Stimulated activated CD8-positive, alpha-beta memory T cell treated with anti-CD3 and anti-CD28 coated beads, Interleukin-15, amount 100 ng/mL, for 4 hours (primary cell): ENCODE data around the gene ZFP3.
"Not testable (repeated sequence)": the region's sequence is repeated elsewhere in the genome, so short reads cannot be mapped to it uniquely, and the experiment has no call there.

Source experiments
- DNase-seq, 2 donors: peaks; one replicate each; pipeline ENCODE4 v3.0.0-alpha.2; 2020; ENCODE audit warnings: low read depth in 2 of 2

The ZFP3 gene

DNA sequence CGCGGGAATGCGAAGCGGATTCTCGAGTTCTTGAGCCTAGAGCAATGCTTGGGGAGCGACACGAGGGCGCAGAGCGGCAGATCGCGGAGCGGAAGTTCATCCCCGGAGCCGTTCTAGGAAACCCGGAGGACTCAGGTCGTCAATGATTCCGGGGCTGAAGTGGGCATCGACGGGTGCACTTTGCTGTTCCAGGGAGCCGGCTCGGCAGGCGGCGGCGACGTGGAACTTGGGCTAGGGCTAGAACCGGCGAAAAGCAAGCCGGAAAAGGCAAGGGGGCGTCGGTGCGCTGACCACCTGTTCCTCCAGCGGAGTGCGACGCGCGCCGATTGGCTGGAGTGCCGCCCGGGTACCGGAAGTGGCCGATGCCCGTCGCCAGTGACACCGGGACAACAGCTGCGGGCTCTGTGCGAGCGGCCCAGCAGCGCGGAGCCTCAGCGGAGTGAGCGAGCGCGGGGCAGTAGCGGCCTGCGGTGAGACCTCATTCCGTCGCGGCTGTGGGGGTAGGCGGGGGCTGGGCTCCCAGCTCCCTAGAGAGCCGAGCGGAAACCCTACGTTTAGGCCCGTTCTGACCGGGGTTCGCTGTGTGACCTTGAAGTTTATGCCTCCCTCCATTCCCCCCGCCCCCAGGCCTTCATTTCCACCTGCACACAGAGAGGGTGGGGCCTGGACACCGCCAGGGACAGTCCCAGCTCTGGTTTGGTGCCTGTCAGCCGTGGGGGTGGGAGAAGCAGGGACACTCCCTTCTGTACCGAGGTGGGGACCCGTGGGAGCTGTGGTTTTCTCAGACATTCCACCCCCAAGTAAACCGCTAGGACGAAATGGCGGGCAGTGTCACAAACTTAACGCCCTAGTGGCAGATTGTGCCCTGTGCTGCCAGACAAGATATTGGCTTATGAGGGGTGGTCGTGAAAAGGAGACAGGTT is at the start of gene ZFP3:
ZFP3 (plus strand) TSS at position 362 of the 923 bp plus-strand sequence. CDS start 13,038 bp downstream, outside the sequence.
- peak; percentile 60 to 72 for DNase-seq

DNA sequence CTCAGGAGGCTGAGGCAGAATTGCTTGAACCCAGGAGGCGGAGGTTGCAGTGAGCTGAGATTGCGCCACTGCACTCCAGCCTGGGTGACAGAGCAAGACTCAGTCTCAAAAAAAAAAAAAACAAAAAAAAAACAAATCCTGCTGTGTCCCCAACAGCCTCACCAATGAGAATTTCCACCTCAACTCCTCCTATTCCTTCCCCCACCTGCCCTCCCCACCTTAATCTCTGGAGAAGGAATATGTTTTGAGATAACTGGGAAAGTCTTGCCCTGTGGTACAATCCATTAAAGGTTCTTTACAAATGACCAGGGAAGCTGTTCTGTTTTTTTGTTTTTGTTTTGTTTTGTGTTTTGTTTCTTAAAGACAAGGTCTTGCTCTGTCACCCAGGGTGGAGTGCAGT is 48.1 kb upstream of the ZFP3 start:
- not testable (repeated sequence) for DNase-seq

DNA sequence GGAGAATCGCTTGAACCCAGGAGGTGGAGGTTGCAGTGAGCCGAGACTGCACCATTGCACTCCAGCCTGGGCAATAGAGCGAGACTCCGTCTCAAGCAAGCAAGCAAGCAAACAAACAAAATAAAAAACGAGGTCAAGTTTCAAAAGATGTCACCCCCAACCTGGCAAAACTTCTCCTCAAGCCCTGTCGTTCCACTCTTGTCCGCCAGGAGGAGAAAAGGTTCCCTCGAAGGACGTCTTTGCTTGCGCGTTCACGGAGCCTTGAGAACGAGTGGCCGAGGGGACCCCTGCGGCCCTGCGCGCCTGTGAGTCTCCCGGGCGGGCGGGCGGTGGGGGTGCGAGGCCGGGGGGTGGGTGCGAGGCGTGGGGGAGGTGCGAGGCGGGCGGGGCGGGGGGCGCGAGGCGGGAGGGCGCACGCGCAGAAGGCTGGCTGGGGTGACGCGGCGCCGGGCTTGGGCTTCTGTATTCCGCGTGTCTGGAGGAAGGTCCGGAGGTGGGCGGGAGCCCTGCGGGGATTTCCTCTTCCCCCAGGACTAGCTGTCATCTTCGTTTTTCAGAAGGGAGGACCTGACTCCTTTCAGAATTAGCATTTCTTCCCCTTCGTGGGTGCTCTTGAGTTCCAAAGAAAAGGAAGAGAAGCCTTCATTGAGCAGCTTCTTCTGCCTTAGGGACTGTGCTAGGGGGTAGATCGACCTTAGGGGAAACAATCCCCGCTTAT is 46.7 kb upstream of the ZFP3 start:
- peak; percentile 67 to 71 for DNase-seq

DNA sequence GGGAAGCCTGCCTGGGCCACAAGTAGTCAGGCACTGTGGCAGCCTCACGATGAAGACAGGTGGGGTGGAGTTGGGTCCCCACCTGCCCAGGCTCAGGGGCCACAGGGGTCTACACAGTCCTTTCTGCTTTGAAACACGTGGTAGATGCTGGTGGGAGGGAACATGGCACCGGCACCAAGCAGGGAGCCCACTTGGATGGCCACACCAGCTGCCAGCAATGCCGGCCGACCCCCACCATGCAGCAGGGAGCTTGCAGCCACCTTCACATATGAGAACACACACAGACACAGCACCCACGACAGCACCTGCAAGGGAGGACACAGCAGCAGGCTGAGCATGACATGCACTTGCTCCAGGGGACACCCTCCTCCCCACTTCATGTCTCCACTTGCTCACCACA is 45.4 kb upstream of the ZFP3 start:
- no peak for DNase-seq

DNA sequence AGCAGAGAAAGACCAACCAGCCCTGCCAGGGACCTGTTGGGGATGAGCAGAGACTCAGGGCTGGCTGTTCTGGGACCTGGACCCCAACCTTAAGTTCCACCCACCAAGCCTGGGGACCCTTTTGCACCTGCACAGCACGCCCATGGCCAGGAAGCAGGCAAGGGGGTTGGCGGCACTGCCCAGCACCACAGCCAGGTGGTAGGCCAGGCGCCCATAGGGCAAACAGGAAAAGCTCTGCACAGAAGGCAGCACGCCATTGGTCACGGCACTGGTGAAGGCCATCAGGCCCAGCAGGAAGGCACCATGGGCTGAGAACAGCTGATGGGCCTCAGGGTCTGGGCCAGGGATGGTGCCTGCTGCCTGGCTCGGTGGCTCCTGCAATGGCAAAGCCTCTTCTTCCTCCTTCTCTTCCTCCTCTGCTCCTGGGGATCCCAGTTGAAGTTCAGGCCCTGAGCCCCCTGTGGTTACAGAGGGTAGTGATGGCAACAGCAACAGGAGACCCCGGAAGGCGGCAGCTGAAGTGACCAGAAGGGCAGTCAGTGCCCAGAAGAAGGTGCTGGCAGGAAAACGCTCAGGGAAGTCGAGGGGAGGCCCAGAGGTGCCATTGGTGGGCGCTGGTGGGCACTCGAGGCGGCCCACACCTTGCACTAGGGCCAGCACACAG is 44.8 kb upstream of the ZFP3 start:
- no peak for DNase-seq

DNA sequence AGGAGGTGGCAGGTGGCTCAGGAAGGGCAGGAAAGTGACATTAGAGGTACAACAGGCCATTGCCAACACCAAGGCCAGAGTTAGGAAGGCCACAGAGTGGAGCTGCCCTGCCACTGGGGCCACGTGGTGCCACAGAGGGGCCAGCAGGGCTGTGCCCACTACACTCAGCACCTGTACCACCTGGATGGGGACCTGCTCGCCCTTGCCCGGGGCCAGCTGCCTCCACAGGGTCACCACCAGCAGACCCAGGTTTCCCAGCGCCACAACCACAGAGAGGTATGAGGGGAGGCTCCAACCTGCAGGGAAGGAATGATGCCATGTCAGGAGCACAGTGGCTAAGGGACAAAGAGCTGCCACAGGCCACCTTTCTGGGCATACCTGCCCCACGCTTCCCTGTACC is 44.2 kb upstream of the ZFP3 start:
- DNase-seq, result no peak

DNA sequence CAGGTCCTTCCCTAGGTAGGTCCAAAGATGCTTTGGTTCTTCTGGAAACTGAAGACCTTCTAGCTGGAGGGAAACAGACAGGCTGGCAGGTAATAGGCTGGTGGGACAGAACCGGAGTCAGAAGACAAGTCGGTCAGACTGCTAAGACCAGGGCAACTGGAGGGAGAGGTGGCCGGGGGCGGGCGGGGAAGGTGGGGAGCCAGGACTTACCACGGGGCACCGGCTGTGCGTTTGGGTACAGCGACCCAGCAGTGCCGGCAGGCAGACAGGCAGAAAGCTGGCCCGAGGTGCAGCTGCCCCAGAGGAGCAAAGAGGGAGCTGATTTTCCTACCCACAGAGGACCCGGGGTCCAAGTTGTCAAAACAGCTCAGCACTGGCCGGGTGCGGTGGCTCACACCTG is 43.6 kb upstream of the ZFP3 start:
- no peak for DNase-seq

DNA sequence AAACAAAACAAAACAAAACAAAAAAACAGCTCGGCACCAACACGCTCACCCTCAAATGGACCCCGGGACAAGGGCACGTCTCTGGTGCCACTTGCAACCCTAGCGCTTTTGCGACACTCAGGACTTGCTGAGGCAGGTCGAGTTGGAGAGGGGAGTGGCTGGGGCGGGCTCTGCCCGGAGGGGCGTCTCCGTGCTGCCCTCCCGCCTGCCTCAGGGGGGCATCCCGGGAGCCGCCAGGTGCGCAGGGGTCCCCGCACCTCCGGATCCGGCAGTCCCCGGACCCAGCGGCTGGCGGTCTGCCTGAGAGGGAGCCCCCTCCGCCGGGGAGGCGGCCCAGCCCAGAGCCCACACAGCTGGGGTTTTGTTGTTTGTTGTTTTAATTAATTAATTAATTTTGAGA is 43.0 kb upstream of the ZFP3 start, which contains the start of gene SLC52A1:
SLC52A1 (minus strand) TSS at position 112 of the 400 bp plus-strand sequence. CDS start 820 bp downstream, outside the sequence.
- no peak for DNase-seq

DNA sequence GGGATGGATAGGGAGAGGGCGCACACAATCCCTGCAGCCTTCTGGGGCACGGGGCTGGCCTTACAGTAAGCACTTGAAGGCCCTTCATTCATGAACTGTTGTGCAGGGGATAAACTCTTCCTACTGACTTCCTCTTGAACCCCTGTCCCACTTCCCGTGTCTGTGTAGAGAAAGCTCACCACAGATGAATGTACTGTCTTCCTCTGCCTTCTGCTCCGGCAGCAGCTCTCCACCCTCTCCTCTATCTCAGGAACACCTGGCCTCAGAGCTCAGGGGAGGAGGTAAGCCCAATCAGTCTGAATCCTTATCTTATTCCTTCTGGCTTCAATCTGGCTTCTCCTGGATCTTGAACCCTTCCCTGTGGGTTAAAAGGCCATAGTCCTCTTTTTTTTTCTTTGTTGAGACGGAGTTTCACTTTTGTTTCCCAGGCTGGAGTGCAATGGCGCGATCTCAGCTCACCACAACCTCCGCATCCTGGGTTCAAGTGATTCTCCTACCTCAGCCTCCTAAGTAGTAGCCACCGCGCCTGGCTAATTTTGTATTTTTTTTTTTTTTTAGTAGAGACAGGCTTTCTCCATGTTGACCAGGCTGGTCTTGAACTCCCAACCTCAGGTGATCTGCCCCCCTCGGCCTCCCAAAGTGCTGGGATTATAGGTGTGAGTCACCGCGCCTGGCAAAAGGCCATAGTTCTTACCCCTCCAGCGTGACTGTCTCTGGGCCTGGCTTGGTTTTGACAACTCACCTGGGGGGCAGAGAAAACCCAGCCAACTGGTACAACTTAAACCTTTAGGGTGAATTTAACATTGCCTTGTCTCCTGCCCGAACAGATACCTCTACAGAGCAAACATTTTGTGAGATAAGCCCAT is 35.9 kb upstream of the ZFP3 start:
- no peak for DNase-seq

DNA sequence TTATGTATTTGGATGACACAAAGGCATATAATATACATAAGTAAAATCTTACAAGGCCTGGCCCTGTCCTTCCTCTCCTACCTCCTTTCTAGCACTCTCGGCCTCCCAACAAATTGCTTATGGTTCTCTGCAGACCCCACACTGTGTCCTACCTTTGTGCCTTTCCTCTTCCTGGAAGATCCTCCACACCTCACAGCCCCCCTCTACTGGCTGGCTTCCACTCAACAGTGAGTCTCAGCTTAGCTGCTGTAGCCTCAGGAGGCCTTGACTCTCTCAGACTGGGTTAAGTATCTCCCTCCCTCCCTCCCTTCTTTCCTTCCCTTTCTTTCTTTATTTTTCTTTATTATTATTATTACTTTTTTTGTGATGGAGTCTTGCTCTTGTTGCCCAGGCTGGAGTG is 34.7 kb upstream of the ZFP3 start:
- no peak for DNase-seq

DNA sequence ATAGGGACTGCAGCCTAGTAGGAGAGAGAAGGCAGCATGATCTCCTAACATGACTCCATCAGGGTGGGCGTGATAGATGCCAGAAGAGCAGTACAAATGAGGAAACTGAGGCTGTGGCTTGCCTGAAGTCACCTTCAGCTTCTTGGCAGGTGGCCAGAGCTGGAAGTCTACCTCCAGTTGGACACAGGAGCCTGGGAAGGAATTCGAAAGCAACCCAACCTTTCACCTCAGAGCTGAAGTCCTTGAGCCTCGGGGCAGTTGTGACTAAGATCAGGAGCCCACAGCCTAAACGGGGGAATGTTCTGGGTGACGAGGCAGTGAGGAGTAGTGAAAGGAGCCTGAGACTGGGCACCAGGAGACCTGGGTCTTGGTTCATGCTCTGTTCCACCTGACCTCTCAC is 33.6 kb upstream of the ZFP3 start:
- no peak for DNase-seq

DNA sequence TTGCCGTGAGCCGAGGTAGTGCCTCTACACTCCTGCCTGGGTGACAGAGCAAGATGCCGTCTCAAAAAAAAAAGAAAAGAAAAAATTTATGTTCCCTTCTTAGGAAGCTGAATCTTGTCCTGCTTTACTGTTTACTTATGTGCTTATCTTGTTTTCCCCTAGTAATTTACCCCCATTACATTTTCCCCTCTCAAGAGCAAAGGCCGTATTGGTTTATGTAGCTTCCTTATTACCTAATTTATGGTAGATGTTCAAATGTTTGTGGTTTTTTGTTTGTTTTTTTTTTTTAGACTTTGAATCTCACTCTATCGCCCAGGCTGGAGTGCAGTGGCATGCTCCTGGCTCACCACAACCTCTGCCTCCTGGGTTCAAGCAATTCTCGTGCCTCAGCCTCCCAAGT is 32.8 kb upstream of the ZFP3 start:
- DNase-seq, result no peak

DNA sequence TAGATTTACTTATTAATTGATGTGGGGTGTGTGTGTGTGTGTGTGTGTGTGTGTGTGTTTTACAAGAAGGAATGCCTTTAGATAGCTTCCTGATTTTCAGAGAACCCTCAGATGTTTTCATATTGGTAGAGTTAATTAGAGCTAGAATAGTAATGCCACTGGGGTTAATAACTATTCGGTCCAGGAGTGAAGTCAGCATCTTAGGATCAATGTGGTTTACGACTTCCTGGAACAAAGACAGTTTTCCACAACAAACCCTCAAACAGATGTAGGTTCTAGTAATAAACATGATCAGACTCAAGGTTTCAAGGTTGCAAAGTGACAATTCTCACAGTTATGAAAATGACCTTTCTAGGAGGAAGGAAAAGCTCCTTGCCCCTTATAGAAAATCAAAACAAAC is 30.8 kb upstream of the ZFP3 start:
- no peak for DNase-seq

DNA sequence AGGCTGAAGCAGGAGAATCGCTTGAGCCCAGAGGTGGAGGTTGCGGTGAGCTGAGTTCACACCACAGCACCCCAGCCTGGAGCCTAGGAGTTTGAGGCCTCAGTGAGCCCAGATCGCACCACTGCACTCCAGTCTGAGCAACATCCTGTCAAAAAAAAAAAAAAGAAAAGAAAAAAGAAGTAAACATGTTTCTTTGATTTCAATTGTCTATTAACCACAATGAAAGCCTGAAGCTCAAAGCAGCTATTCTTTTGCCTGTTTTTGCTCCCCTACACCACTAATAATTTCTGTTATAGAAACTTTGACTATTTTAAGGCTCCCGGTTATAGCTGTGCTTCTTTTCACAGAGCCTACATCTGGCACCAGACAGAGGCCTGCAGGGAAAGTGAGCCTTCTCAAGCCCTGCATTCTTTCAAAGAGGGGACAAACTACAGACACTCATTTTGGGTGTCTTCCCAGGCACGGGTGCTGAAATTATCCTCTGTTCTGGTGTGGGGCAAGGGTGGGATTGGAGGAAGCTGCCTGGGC is 28.9 kb upstream of the ZFP3 start:
- peak in 1 of 2 donors; percentile 28 for DNase-seq

DNA sequence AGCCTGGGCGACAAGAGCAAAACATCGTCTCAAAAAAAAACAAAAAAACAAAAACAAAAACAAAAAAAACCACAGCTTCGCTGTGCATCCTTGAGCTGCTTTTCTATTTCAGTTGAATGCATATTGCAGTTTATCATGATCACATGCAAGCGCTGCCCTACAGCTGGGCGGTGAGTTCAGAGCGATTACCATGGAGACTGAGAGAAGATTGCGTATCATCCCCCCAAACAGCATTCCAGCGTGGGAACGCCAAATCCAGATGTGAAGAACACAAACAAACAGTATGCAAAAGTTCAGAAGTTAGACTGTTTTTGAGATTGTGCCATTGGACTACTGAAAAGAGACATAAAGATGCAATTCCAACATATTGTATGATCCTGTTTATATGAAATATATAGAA is 28.0 kb upstream of the ZFP3 start:
- no peak for DNase-seq

DNA sequence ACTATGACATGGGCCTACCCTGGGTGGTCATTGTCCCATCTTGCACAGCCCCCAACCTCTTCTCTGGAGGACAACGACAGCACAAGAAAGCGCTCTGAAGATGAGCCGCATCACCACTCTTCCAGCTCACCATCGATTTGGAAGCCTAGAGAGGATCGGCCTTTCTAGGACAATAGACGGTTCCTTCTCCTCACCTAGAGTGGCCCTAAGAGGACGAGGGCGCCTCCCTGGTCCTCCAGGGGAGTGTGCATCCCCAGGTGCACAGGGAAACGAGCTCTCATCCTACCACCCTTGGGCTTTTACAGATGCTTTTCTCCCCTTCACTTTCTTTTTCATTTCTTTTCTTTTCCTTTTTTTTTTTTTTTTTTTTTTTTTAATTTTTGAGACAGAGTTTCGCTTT is 22.7 kb upstream of the ZFP3 start:
- no peak for DNase-seq

DNA sequence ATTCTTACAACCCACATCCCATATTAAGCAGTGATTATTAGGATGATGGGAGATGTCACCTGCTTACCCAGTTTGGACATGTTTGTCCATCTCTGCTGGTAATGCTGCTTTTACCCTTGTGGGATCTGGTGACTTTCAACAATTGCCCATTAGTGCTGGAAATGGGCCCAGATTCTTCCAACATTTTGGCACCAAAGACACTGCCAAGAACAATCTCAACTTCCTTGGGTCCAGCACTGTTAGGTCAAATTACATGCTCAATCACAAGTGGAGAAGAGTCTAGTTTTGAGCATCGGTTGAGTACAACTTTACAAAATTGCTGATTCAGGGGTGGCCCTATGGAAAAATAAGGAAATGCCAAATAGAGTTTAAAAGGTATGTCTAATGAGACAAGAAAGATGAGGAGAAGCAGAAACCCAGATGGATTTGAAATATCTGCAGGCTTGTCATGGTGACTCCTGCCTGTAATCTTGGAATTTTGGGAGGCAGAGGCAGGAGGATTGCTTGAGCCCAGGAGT is 13.0 kb upstream of the ZFP3 start:
- no peak for DNase-seq

DNA sequence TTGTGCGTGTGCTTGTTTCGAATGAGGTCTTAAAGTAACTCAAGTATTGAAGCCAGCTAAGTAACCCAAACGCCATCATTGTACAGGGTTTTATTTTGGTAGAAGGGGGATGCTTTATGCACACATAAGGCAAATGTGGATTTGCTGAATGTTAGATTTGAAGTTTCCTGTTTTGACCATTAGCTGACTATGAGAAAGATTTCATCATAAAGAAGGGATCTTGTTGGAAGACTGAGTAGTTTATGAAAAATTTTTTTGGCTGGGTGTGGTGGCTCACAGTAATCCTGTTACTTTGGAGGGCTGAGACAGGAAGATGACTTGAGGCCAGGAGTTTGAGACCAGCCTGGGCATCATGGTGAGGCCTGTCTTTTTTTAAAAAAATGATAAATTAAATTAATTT is 10.0 kb upstream of the ZFP3 start:
- no peak for DNase-seq

DNA sequence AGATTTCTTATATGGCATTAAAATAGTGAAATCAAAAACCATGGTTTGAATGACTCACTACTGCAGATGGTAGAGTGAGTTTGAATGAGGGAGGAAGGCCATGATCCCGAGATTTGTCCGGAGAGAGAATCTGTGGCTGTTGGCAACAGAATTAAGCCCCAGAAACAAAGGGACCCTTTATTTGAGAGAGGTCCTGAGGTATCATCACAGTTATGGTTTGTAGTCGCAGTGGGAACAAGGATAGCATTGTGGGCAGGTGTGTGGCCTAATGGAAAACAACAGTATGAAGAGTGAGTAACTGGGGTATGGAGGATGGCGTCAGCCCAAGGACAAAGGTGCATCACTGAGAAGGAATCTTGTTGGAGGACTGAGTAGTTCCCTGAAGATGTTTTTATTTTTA is 8.5 kb upstream of the ZFP3 start:
- DNase-seq, result no peak

DNA sequence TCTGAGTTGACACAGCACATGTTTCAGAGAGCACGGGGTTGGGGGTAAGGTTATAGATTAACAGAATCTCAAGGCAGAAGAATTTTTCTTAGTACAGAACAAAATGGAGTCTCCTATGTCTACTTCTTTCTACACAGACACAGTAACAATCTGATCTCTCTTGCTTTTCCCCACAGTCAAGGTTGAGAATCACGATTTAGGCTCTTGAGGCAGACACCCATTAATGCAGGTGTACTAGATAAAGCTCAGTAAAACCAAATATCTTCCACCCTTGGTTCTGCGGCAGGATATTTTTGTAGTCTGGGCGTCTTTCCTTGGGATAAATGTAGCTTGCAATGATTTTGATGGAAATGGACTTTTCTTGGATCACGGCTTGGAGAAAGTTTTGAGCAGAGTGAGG is 2.8 kb upstream of the ZFP3 start:
- DNase-seq, result not testable (repeated sequence)

DNA sequence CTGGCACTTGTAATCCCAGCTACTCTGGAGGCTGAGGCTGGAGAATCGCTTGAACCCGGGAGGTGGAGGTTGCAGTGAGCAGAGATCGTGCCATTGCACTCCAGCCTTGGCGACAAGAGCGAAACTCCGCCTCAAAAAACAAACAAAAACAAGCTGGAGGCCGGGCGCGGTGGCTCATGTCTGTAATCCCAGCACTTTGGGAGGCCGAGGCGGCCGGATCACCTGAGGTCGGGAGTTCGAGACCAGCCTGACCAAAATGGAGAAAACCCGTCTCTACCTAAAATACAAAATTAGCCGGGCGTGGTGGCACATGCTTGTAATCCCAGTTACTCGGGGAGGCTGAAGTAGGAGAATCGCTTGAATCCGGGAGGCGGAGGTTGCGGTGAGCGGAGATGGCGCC is 992 bp upstream of the ZFP3 start:
- not testable (repeated sequence) for DNase-seq
